Right lobe of liver (tissue), 4 donors: Measurements from ENCODE around the gene CEP89.

Experiments used
- POLR2A ChIP-seq: fragments of 450-650 bp; IDR thresholded peaks from one replicate; pipeline ENCODE4 v1.6.1; 2017; ENCODE audit warnings: antibody characterized with exemption, mild to moderate bottlenecking
- TF ChIP-seq, protein P1 (sequence below), 4 donors: fragments of 200-600 bp in 3 of 4; fragments of 450-650 bp in 1 of 4; IDR thresholded peaks; one replicate each; pipeline versions ENCODE4 v1.5.1 to v1.8.0; 2016 to 2022; ENCODE audit warnings: antibody characterized with exemption in 4 of 4, mild to moderate bottlenecking in 2 of 4
- donor health status: DM: no; HTN: no; CAD: no.
- donor health status: DM: no; HTN: no; CAD: no.
- donor health status: DM: no; HTN: yes; CAD: no.

GRCh38 chr19:32858155-32858554 lies 113.6 kb downstream of the CEP89 start:
- TF ChIP-seq POLR2A, result no peak
- TF ChIP-seq, protein P1, sequence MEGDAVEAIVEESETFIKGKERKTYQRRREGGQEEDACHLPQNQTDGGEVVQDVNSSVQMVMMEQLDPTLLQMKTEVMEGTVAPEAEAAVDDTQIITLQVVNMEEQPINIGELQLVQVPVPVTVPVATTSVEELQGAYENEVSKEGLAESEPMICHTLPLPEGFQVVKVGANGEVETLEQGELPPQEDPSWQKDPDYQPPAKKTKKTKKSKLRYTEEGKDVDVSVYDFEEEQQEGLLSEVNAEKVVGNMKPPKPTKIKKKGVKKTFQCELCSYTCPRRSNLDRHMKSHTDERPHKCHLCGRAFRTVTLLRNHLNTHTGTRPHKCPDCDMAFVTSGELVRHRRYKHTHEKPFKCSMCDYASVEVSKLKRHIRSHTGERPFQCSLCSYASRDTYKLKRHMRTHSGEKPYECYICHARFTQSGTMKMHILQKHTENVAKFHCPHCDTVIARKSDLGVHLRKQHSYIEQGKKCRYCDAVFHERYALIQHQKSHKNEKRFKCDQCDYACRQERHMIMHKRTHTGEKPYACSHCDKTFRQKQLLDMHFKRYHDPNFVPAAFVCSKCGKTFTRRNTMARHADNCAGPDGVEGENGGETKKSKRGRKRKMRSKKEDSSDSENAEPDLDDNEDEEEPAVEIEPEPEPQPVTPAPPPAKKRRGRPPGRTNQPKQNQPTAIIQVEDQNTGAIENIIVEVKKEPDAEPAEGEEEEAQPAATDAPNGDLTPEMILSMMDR (IDR thresholded peaks at IDR 0.05), result no peak
